ENCODE results near the gene SNX33. TPM values are rescaled to one million over a fixed set of nuclear protein-coding genes. Genes with fewer than 3 reads are reported as not detected.
A peak's percentile ranks its signal among the peaks of the same experiment; 100 is the strongest.

The SNX33 gene
- total RNA-seq, 2 donors from 2014 or later, result 23.8 to 30.9 TPM

DNA sequence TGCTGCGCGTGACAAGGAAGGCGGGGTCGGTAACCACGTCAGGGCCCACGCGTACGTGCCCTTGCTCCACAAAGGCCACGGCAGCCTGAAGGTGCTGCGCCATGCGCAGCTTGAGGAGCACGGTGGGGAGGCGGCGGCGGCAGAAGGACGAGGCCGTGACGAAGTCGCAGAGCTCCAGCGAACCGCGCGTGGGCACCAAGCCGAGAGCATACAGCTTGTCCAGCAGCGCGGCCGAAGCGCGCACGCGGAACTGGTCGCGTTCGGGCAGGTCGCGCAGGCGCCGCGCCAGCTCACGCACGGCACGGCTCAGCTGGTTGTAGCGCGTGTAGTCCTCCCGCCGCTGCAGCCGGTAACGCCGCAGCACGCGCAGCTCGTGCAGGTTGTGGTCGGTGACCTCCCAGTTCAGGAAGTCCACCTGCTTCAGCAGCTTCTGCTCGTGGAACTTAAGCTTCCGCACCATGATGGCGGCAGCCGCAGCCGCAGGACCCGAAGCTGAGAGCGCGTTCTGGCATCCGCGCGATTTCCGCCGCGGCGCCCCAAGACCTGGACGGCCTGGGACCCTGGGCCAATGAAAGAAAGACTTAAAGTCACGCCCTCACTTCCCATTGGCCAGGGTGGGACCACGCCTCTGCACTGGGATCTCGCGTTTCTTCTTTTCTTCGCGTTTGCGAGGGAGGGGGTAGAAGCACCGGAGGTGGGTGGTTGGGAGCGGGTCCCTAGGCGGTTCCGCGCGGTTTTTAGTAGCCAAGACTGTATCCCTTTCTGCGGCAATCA, 7.8 kb upstream of the SNX33 start, which contains the start of gene IMP3:
Gene IMP3 (minus strand): TSS at position 516 of the 774 bp plus-strand sequence. CDS start 56 bp downstream, at position 460.
- intact Hi-C loops (cut with DNase I), result no loop called here
- DNase-seq (ENCODE audit: low spot score), result peak; percentile 98

DNA sequence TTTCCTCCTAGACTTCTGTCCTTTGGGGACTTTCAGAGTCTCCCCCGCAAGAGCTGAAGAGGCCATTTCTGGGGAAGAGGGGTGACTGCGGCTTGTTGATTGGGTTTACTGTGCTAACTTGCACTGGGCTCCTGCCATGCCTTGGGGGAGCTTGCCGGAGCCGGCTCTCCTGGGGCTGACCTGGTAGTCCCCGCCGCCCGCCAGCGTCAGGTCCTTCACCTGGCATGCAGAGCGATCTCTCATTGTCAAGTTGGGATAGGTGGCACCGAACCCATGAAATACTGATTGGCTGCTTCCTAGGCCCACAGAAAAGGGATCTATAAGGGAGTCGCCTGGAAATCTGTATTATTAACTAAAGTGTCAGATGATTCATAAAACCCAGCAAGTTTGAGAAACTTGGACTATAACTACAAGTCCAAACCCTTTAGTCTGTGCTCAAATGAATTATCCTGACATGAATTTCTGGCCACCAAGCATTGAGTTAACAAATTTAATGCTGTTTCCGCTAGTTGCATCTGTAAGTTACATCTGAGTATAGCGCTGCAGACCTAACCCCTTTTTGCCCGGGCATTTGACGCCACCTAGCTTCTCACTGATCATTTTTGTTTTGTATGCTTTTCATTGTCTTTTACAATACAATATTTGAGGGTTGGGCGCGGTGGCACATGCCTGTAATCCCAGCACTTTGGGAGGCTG, 7.1 kb upstream of the SNX33 start:
- no peak for DNase-seq (ENCODE audit: low spot score)
- intact Hi-C loops (cut with DNase I), result no loop called here

DNA sequence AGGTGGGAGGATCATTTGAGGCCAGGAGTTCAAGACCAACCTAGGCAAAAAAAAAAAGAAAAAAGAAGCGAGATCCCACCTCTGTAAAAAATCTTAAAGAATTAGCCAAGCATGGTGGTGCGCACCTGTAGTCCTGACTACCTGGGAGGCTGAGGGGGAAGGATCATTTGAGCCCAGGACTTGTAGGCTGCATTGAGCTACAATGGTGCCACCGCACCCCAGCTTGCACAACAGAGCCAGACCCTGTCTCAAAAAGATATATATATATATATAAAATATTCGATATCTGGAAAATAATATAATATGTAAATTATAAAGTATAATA, 6.6 kb upstream of the SNX33 start:
- intact Hi-C loops (cut with DNase I), result no loop called here

DNA sequence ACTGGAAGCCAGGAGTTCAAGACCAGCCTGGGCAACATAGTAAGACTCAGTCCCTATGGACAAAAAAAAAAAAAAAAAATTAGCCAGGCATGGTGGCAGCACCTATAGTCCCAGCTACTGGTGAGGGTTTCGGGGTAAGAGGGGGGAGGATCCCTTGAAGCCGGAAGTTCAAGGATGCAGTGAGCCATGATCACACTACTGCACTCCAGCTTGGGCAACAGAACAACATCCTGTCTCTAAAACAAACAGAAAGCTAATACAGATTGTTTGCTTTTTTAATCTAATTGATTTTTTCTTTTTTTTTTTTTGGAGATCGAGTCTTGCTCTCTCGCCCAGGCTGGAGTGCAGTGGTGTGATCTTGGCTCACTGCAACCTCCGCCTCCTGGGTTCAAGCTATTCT, 6.1 kb upstream of the SNX33 start:
- DNase-seq (ENCODE audit: low spot score), result no peak
- intact Hi-C loops (cut with DNase I), result no loop called here

More for the DNA sequence above, 6.6 kb upstream of the SNX33 start:
- DNase-seq (ENCODE audit: low spot score), result no peak

DNA sequence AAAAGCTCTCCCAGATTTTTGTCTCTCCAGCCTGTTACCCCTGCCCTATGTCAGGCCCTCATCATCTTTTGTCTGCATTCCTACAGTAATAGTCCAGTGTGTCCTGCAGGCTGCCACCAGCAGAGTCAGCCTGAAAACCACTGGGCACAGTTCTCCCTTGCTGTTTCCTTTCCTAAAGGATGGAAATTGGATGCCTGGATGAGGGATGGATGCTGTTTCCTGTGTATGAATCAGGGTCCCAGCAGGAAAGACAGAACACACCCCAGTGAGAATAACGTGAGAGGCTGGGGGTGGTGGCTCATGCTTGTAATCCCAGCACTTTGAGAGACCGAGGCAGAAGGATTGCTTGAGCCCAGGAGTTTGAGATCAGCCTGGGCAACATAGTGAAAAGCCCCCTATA, 3.3 kb upstream of the SNX33 start:
- DNase-seq (ENCODE audit: low spot score), result no peak
- intact Hi-C loops (cut with DNase I), result no loop called here

DNA sequence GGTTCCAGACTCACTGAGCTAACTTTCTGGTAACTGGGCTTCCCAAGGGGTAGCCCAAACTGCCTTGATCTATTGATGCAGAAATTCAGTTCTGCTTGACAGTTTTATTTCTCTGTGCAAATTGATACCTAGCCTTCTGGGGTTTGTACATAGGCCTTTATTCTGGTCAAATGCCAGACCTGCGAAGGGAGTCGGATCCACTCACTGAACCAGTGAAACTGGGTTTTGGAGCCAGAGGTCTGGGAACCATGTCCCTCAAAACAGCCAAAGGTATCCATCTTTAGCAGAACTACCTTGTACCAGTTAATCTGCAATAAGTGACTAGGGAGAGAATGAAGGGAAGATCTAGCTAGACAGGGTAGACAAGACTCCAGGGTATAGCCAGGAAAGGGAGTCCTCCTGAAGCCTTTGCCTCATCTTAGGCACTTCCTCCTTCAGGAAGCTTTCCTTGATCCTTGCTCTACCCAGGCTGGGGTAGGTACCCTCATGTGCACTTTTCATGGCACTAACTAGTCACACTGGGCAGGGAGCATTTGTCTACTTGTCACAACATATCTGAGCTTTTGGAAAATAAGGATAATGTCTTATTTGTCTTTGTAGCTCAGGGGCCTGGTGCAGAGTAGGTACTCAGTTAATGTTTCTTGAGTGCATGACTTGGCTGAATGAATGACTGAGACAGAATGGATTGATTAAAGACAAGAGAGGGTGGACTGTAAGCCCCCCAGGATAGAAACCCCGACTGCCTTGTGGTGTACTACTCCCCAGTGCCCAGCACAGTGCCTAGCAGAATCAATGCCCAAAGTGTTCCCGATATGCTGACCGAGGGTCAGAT, 1.4 kb upstream of the SNX33 start:
- intact Hi-C loops (cut with DNase I), result no loop called here
- DNase-seq (ENCODE audit: low spot score), result no peak

DNA sequence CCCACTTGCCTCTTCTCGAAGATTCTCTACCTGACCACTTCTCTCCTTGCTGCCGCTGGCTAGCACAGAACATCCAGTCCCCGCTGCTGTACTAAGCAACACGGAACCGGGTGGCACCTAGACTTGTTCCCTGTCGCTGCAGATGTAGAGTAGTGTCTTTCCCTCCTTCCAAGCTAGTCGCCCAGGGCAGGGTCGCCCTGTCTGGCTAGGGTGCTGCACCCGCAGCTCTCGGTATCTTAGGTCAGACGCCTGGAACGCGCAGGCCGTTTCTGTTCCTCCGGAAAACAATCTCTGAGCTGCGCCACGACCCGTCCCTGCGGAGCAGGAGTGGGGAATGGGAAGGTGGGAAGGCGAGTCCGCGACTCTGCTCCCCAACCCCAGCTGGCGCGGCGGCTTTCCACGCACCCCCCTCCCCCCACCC, 758 bp upstream of the SNX33 start:
- no peak for DNase-seq (ENCODE audit: low spot score)
- intact Hi-C loops (cut with DNase I), result loop anchor here in 1 of 2 donors (1.0 kb wide), 1 partner anchor 26 kb away; no protein-coding TSS in a partner anchor

DNA sequence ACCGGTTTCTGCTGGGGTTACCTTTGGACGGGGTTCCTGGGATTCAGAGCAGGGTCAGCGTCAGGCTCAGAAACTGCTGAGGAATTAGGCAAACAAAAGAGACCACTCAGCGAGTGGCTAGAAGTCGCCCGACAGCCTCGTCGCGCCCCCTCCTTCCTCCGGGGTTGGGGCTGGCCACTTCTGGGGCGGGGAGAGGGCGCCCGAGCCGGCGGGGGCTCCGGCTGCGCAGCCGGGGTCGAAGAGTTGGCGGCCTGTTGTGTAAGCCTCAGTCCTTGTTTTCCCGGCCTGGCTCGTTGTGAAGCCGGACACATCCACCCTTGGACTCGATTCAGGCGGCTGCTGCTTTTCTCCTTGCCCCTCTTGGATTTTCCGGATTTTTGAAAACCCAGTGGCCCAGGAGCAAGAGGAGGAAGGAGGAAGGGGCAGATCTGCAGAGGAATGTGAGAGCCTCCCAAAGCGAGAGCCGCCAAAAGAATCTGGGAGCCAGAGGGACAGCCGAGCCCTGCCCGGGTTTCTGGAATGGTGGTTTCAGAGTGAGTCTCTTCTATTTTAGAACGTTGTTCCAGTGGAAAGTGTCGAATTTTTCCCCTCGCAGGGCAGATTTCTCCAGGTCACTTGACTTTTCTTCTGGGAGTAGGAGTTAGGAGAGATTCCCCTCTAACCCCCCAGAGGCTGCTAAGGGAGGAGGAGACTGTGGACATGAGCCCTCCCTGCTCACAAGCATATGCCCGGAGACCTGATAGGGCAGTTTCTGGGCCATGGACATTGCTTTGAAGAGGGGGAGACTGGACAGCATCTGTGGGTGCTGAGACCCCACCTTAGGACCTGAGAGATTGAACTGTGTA, 666 bp downstream of the SNX33 start:
- DNase-seq (ENCODE audit: low spot score), result peak; percentile 87
- intact Hi-C loops (cut with DNase I), result no loop called here

DNA sequence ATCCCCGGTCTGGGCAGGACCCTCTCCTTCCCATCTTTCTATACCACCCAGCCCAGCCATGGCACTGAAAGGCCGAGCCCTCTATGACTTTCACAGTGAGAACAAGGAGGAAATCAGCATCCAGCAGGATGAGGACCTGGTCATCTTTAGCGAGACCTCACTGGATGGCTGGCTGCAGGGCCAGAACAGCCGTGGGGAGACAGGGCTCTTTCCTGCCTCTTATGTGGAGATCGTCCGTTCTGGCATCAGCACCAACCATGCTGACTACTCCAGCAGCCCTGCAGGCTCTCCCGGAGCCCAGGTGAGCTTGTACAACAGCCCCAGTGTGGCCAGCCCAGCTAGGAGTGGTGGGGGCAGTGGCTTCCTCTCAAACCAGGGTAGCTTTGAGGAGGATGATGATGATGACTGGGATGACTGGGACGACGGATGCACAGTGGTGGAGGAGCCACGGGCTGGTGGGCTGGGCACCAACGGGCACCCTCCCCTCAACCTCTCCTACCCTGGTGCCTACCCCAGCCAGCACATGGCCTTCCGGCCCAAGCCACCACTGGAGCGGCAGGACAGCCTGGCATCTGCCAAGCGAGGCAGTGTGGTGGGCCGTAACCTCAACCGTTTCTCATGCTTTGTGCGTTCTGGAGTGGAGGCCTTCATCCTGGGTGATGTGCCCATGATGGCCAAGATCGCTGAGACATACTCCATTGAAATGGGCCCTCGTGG, 1.5 kb downstream of the SNX33 start:
- DNase-seq (ENCODE audit: low spot score), result no peak
- intact Hi-C loops (cut with DNase I), result no loop called here

DNA sequence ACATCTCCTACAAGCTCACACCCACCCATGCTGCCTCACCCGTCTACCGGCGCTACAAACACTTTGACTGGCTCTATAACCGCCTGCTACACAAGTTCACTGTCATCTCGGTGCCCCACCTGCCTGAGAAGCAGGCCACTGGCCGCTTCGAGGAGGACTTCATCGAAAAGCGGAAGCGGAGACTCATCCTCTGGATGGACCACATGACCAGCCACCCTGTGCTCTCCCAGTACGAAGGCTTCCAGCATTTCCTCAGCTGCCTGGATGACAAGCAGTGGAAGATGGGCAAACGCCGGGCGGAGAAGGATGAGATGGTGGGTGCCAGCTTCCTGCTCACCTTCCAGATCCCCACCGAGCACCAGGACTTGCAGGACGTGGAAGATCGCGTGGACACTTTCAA, 2.1 kb downstream of the SNX33 start:
- intact Hi-C loops (cut with DNase I), result no loop called here
- DNase-seq (ENCODE audit: low spot score), result no peak

DNA sequence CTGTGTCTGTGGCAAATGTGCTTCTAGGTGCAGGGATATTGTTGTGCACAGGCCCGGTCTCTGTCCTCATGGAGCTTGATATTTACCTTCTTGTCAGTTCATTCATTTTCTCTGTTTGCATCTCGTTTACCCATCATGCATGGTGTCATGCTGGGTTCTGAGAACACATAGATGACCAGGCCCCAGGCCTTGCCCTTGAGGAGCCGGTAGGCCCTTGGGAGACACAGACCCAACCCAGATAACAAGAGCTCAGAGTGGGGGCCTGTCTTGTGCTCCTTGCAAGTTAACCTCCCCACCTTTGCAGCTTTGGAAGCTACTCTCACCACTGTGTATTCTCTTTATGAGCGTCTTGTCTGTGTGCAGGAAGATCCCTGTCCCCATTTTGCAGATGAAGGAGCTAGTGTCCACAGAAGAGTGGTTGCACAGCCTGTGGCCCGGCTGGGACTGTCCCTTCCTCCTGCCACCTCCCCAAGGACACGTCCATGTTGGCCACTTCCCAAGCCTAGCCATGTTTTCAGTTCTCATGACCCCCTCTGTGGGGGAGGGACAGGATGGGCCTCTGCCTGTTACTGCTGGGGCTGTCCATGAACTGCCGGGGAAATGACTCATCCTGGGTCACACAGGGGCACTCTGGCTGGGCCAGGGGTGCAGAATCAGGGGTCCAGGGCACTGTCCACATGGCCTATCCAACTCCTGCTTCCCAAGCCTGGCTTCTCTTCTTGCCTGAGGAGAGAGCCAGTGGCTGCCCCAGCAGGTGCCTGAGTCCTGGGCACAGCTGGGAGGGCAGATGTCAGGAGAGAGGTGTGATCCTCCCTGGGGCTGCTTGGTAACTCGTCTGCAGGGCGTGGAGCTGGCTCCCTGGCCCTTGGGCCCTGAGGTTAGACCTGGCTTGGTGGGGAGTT, 3.4 kb downstream of the SNX33 start:
- intact Hi-C loops (cut with DNase I), result no loop called here
- DNase-seq (ENCODE audit: low spot score), result no peak

DNA sequence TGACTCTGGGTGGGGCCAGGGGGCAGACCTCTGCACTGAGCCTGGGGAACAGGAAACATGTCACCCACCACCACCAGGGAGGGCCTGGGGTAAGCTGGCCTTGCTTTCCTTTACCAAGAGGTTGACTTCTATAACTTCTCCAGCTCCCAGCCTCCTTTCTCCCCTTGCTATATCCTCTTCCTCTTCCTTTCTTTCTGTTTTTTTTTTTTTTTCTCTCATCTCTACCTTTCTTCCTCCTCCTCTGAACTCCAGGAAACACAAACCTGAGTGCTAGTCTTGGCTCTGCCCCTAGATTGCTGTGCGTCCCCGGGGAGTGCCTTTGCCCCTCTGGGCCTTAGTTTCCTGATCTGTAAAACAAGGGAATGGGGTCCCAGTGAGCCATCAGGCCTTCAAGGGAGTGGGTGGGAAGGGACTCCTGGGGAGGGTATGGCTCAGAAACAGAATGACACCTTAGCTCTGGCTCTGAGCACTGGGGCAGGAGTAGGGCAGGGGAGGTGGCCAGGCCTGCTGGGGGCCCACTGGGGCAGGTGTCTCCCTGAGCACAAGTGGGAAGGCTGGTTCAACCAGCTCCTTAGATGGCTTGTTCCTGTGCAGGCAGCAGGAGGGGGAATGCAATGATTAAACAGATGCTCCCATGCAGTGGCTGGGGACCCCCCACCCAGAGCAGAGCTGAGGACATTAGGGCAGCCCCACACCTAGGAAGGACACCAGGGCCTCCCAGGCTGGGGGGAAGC, 4.3 kb downstream of the SNX33 start:
- DNase-seq (ENCODE audit: low spot score), result no peak

DNA sequence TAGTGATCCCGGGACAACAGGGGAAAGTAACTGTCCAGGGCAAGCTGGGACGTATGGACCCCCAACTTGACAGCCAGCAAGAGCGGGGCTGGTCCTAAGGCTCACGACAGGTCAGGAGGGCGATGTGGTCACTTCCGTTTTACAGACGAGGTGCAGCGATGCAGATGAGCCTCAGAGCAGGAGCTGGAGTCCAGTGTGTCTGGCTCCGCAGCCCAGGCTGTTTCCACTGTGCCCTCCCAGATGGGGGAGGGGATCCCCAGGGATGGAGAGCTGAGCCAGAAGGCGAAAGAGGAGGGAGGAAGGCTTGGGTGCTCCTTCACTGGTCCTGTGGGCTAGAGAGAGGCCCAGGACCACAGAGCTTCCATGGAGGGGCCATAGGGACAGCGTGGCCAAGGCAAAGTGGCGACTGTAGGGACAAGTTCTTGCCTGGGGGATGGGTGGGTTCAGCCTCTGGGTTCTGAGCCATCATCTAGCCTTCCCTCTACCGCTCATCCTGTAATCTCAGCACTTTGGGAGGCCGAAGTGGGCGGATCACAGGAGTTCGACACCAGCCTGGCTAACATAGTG, 5.7 kb downstream of the SNX33 start:
- DNase-seq (ENCODE audit: low spot score), result no peak
- intact Hi-C loops (cut with DNase I), result no loop called here

More for the DNA sequence above, 4.3 kb downstream of the SNX33 start:
- intact Hi-C loops (cut with DNase I), result no loop called here

DNA sequence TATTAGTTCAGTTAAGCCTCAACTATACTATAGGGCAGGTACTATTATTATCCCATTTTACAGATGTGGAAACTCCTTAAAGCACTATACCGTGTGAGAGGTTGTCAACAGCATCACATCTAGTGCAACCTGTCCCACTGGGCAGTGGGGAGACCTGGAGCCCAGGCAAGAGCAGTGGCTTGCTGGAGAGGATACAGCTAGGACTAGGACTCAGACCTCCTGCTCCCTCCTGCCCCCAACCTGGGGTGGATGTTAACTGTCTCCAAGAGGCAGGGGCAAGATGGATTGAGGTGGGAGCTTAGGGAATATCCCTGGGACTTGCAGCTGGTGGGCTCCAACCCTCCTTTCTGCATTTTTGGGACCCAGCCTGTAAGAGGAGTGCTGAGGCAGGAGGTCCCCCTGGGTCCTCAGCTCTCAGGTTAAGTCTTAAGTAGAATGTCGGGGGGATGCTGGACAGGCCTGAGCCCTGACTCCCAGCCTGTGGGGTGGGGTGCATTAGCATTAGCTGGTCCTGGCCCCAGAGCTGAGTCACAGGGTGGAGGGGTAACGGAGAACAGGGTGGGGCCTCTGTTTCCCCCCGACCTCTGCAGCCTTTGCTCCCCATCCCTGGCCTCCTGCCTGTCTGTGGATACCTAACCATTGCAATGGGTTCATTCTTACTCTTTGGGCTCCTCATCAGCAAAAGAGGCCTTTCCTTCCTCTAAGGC, 6.6 kb downstream of the SNX33 start:
- intact Hi-C loops (cut with DNase I), result no loop called here
- DNase-seq (ENCODE audit: low spot score), result no peak

DNA sequence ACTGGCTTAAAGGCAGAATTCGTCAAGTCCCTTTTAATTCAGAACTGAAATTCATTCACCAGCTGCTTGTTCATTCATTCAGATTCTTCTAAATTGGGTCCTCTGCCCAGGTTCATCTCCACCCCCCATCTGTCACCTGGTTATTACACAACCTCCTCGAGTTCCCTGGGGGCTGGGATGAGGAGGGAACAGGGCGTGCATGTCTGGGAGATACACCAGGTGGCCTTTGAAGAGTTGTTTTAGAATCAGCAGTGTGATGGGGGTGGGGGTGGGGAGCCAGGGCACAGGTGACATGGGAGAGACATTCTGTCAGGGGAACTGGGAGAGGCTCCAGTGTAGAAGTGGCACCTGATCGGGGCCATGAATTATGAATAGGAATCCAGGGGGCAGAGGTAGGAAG, 8.2 kb downstream of the SNX33 start:
- no peak for DNase-seq (ENCODE audit: low spot score)
- intact Hi-C loops (cut with DNase I), result no loop called here

DNA sequence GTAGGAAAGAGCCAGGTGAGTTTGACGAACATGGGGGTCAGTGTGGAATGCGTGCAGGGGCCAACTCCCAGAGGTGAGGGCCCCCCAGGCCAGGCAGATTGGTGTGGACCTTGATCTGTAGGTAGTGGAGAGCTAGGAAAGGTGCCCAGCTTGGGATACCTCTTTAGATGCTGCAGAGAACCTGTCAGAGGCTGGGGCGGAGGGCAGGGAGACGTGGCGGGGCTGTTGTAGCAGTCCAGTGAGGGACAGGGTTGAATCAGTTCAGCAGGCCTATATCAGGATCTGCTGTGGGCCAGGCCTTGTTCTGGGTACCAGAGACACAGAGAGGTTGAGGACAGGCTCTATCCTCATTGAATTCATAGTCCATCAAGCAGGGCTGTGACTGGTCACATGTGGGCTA, 8.6 kb downstream of the SNX33 start:
- intact Hi-C loops (cut with DNase I), result no loop called here
- no peak for DNase-seq (ENCODE audit: low spot score)

Data from posterior vena cava (tissue), 2 donors.